Stimulated activated naive CD4-positive, alpha-beta T cell treated with Interleukin-2 at 50 U/mL for 16 hours (primary cell): ENCODE measurements around the gene ORC6.
A peak's percentile ranks its signal among the peaks of the same experiment; 100 is the strongest.
"Not testable (repeated sequence)": the region's sequence is repeated elsewhere in the genome, so short reads cannot be mapped to it uniquely, and the experiment has no call there.

ENCODE experiments used
- DNase-seq: peaks from one replicate; lab custom pipeline; 2025; lab: John Stamatoyannopoulos, UW

ORC6 gene, protein sequence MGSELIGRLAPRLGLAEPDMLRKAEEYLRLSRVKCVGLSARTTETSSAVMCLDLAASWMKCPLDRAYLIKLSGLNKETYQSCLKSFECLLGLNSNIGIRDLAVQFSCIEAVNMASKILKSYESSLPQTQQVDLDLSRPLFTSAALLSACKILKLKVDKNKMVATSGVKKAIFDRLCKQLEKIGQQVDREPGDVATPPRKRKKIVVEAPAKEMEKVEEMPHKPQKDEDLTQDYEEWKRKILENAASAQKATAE

DNA sequence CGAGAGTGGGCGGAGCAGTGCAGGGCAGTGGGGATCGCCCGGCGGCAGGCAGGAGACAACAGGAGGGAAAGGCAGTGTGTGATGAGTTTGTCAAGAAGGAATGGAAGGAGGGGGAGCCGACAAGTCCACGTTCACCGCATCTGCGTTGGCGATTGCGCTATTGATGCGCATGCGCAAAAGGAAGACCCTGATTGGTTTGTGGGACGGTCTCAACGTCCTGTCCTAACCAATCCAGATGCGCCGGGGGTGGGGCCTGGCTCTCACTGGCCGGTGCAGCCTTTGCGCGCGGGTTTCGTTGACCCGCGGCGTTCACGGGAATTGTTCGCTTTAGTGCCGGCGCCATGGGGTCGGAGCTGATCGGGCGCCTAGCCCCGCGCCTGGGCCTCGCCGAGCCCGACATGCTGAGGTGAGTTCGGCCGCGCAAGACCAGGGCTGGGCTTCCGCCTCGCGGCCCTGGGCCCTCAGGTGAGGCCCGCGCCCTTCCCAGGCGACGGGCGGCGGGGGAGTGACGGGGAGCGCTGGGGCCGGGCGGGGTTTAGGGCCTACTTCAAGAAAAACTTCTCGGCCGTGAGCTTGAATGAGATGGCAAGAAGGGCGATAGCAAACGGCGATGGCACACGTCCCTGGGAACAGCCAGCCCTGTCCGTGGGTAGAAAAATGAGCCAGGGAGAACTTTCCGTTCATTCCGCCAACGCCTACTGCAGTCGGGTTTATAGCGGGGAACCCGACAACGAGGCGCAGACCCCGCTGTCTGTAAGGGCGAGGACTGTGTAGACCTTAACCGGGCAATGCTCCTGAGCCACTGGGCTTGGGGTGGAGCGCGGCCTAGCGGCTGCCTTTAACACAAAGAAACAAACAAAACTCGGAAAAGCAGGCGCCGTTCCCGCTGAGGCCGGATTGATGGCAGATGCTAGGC, at the start of gene ORC6:
ORC6 (plus strand) TSS at position 295 of the 916 bp plus-strand sequence; CDS start at position 342, 47 bp downstream.
- peak; percentile 98 for DNase-seq

DNA sequence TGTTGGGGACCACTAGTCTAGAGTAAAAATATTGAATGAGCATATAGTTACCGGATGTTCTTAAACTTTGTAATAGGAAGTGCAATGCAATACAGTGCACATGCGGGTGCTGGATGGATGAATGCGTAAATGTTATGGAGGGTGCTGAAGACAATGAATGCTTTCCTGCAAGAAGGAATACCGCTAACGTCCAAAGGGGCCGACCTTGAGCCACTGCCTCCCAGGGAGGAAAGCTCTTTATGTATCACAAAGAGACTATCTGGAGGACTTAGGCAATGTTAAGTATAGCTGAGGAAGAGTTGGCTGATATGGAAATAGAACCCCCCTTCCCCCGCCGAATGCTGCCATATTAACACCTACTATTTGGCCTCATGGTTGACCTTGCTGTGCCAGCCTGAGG, 40.8 kb upstream of the ORC6 start:
- no peak for DNase-seq

DNA sequence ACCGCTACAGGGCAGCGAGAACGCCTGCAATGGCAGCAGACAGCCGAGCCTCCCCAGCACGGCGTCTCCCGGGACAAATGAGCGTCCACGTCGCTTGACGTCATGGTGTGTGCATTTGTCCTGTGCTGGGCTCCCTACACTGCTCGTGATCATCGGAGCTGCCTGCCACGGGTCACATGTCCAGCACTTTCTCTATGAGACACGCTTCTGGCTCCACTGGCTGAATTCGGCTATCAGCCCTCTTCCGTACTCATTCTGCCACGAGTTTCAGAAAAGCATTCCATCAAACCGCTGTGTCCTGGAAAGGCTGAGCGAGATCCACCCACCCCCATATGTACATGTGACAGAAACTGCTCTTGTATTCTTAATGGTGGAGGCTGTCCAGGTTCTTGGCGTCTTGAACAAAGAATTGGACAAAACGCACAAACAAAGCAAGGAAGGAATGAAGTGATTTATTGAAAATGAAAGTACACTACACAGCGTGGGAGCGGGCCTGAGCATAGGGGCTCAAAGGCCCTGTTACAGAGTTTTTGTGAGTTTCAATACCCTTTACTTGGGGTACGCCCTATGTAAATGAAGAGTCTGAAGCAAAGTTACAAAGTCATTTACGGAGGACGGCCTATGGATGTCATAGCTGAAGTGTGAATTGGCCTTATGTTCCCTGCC, 39.7 kb upstream of the ORC6 start:
- DNase-seq: no peak

DNA sequence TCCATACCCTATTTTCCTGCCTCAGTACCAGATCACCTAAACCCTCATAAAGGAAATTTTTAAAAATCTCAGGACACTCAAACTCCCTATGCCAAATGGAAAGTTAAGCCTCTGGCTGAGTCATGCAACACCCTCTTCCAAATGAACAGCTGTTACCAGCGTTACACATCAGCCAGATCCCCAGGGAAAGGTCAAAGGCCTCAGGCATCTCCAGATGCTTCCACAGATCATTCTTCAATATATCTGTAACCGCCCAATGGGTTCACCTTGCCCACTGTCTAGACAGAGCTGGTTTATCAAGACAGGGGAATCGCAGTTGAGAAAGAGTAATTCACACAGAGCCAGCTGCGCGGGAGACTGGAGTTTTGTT, 39.2 kb upstream of the ORC6 start:
- no peak for DNase-seq

DNA sequence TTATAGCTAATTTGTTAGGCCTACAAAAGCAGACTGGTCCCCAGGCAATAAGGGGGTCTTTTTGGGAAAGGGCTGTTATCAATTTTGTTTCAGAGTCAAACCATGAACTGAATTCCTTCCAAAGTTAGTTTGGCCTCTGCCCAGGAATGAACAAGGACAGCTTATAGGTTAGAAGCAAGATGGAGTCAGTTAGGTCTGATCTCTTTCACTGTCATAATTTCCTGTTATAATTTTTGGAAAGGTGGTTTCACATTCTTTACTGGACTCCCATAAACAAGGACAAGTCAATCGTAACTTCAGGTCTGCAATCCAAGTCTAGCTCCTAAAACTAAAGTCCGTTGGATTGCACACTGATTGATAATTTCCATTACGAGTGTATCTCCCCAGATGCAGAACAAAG, 38.2 kb upstream of the ORC6 start:
- no peak for DNase-seq

DNA sequence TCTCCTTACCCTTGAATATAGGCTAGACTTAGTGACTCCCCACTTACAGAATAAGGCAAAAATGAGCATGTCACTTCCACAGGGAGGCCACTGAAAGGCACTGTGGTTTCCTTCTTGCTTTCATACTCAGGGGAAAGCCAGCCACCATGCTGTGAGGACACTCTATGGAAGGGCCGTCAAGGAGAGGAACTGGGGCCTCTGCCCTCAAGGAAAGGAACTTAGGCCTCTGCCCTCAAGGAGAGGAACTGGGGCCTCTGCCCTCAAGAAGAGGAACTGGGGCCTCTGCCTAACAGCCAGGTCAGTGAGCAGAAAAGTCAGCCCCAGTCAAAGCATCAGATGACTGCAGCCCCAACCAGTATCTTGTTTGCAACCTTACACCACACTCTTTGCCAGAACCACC, 30.5 kb upstream of the ORC6 start:
- DNase-seq: no peak

DNA sequence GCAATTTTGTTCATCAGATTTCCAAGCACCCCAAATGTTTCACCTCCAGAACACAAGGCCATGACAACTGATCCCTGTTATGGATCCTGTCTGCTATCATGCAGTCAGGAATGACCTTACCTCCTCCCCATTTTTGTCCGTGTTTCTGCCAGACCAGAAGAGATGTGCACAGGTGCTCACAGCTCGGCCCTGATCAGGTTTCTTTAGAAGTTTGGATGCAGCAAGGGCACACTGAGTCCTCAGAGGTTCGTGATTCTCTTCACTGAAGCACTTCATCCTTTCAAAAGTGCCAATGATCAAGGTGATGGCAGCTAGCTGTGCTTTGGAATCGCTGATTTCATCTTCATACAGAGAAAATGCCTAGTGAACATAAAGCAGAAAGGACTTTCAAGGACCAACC, 27.3 kb upstream of the ORC6 start:
- no peak for DNase-seq

DNA sequence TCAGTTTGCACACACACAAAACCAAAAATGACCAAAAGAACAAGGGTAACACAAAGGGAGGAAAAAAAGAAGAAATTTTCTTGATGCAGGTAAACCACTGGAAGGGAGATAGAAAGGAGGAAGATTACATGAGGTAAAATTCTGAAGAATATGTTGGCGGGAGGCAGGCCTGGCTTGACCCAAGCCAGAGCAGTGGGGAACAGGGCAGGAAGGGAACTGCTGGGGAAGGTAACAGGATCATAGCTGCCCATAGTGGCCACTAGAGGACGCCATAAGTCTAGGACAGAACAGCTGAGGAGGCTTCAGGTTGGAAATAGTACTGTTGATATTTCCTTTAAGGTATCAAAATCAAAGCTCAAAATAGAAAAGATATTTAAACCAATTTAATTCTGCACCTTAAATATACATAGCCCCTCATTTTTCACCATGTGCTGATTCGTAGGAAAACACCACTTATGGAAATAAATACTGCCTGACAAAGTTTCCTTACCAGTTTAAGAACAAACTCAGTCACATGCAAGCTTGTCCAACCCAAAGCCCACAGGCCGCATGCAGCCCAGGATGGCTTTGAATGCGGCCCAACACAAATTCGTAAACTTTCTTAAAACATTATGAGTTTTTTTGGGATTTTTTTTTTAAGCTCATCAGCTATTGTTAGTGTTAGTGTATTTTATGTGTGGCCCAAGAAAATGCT, 16.0 kb upstream of the ORC6 start:
- DNase-seq: peak; percentile 36

DNA sequence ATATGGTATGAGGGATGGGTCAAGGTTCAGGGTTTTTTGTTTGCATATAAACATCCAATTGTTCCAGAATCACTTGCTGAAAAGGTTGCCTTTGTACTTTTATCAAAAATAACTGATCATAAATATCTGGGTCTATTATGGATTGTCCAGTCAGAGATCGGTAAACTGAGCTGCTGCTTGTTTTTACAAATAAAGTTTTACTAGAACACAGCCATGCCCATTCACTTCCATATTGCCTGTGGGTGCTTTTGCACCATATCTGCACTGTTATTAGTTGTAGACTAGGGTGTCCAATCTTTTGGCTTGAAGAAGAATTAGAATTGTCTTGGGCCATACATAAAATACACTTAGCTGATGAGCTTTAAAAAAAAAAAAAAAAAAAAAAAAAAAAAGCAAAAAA, 11.5 kb upstream of the ORC6 start:
- not testable (repeated sequence) for DNase-seq

DNA sequence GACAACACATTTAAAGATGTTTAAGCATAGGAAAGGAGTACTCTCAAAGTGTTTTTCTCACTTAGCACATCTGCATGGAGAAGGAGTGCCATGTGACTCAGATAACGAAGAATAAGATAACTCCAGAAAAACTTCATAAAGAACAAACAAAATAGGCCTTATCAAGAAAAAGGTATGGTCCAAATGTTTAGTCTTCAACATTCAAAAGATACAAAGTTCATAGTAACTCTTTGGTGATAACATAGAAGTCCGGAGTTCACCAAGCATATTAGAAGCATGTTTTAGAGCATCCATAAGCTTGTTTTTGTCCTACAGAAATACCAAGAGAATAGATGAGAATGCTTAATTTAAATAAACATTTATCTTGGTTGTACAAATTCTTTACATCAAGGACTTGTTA, 7.6 kb upstream of the ORC6 start:
- DNase-seq: not testable (repeated sequence)

DNA sequence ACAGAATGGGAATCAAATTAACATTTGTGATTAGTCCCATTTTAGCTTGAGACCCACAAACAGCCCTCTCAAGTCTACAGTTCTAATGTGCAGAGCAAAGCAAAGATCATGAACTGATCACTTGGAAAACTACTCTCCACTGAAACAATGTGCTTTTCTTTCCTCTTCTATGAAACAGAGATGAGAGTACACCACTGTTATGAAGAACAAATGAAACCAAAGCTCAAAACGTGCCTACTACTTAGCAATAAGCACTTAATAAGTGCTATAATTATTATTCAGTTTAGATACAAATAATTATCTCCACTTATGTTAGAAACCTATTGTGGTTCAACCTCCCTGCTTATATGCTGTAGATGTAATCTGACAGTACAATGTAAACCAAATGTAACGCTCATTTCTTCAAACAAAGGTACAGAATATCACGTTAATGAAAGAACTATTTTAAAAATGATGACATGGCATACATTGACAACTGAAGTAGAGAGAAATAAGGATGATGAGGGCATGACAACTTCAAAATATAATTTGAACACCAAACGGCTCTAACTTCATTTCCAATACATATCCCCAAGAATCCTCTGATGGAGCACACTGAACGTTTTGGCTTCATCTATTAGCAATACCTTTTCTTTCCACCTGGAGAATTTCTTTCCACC, 2.5 kb upstream of the ORC6 start:
- no peak for DNase-seq

DNA sequence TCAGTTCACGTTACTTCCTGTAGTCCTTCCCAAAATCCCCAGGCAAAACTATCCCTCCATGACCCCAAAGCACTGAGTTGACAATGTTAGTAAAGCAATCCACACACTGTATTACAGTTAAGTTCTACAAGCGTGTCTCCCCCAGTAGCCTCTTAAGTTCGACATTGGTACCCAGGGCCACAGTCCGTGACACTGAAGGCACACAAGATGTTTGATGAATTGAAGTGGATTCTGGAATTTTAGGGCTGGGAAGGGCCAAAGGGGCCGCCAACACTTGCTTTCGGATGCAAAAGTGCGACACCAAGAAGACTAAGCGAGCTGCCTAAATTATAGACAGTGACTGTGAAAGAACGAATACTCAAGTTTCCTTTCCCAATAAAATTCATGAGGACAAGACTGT, 2.0 kb upstream of the ORC6 start:
- no peak for DNase-seq

DNA sequence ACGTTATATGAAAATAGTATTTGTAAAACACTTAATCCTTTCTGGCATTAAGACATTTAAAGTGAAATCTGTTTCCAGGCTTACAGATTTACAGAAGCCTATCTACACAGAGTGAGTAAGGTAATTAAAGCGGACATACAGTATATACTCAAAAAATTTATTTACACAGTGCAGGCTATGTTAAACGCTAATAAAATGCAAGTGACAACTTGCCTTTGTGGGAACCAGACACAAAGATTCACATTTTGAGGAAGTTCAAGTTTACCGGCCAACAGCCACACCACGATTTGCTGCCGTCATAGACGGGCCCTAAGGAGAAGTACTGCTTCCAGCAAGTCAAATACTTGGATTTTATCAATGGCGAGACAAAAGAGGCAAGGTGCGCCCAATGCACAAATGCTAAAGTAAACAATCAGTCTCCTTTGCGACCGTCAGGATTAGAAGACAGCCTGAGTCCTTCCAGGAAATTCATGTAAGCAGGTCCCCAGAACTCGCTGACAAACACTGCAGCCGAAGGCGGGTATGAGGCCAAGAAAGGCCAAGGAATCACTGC, 1.3 kb upstream of the ORC6 start:
- DNase-seq: no peak

DNA sequence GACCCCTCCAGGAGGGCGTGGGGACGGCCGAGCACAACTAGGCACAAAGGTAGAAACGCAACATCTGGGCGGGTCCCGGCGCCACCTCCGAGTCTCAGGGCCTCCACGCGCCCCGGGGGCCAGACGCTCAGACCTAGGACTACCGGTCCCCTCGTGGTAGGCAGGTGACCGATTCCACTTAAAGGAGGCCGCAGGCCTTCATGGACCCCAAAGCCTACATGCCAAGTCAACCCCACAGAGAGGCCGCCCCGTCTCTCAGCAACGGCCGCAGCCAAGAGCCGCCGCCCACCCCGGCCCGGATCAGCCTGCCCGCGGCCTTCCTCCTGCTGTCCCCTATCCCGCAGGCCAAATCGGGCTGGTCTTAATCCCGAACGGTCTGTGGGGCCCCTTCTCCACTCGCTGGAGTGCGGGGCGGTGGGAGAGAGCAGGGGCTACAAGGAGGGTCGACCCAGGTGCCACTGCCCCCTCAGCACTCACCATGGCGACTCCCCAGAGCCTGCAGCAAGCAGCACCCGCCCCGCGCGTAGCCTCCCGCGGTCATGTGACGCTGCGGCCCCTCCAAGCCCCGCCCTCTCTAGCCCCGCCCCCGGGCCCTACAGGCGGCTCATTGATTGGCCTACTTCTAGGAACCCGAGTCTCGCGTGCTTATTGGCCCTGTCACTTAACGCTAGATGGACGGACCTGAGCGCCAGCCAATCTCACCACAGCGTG, 650 bp upstream of the ORC6 start, which contains the start of gene VPS35:
VPS35 (minus strand) TSS at position 525 of the 711 bp plus-strand sequence; CDS start at position 480, 45 bp downstream.
- peak; percentile 99 for DNase-seq

DNA sequence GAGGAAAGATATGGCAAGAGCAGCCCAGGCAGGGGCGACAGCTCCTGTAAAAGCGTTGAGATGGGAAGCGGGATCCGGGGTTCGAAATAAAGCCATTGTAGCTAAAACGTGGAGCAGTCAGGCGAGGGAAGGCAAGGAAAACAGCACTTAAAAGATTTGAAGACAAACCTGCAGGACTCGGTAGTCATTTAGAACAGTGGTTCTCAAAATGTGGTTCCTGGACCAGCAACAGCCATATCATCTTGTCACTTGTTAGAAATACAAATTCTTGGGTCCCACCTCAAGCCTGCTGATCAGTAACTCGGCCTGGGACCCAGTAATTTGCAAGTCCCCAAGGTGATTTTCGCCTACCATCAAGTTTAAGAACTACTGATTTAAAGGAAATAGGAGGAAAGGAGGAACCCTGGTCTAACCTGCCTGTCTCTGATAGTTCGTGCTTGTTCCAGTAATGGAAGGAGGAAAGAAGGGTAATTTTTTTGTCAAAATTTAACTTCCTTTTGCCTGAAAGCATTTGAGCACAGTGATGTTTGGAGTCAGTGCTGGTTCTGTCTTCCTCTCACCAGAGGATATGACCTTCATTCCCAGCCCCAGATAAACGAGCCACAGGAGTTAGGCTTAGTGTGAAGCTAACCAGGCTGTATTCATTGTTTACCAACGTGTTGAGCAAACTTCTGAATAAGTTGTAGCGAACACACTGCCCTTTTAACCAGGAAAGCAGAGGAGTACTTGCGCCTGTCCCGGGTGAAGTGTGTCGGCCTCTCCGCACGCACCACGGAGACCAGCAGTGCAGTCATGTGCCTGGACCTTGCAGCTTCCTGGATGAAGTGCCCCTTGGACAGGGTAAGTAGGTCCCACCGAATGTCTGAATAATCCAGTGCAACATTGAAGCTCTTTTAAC, 1.1 kb downstream of the ORC6 start:
- DNase-seq: no peak

DNA sequence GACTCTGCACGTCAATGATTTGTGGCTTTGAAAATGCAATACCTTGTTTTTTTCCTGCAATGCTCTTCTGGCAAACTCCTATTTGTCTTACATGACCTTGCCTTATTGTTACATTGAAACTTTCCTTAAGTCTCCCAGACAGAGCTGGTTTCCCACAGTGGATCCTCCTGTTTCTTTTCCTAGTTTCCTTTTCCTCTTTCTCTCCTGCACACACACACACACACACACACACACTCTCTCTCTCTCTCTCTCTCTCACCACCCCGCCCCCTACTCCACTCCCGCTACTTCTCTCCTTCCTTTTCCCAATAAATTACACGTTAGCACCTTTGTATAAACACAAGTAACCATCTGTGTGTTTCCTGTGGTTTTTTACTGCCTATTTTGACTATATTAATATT, 2.3 kb downstream of the ORC6 start:
- no peak for DNase-seq

DNA sequence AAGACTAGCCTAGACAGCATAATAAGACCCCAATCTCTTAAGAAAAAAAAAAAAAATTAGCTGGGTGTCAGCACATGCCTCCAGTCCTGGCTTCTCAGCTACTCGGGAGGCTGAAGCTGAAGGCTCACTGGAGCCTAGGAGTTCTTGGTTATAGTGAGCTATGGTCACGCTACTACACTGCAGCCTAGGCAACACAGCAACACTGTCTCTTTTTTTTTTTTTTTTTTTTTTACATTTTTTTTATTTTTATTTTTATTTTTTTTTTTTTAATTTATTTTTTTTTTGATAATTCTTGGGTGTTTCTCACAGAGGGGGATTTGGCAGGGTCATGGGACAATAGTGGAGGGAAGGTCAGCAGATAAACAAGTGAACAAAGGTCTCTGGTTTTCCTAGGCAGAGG, 4.1 kb downstream of the ORC6 start:
- DNase-seq: no peak

DNA sequence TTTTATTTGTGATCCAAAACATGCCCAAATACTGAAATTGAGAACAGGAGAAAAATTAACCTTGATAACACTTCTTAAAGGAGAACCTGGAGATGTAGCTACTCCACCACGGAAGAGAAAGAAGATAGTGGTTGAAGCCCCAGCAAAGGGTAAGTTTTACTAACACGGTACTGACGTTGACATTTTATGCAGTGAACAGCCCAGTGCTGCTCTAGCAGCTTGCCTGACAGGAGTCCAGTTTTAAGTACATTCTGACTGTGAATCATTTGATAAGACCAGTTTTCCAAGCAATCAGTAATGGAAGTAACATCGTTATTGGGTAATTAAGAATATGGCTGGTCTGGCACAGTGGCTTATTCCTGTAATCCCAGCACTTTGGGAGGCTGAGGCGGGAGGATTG, 6.5 kb downstream of the ORC6 start:
- DNase-seq: no peak

DNA sequence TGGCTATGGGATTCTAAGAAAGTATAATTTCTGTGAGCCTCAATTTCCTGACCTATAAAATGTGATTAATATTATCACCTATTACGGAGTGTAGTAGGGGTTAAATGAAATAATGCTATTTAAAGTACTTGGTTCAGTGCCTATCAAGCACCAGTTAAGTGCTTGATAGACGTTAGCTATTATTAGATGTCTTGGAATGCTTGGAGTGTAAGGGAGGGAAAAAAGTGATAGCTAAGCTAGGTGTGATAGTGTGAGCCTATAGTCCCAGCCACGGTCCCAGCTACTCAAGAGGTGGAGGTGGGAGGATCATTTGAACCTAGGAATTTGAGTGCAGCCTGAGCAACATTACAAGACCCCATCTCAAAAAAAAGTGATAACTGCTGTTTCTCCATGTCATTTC, 7.5 kb downstream of the ORC6 start:
- DNase-seq: no peak

DNA sequence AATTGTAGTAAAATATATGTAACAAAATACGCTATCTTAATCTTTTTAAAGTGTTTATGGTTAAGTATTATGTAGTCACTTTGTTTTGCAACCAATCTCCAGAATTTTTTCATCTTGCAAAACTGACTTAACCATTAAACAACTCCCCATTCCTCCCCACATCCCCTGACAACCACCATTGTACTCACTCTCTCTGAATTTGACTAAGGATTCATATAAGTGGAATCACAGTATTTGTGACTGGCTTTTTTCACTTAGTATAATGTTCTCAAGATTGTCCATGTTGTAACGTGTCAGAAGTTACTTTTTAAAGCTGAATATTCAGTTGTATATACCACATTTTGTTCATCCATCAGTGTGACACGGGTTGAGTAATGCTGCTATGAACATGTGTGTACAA, 10.6 kb downstream of the ORC6 start:
- no peak for DNase-seq
